ENCODE data around the gene LRRC30. TPM values are rescaled to one million over a fixed set of nuclear protein-coding genes. Genes with fewer than 3 reads are reported as not detected.
A peak's percentile ranks its signal among the peaks of the same experiment; 100 is the strongest.

LRRC30 gene
- total RNA-seq: not detected
- polyA plus RNA-seq: not detected
- long read RNA-seq, donor 1: 0 reads
- long read RNA-seq, donor 2: 0 reads
- long read RNA-seq, donor 3: 0 reads

- intact Hi-C loops (cut with DNase I): no loop called here
- no peaks in the 10 kb centered on the region for H3K27me3 ChIP-seq
- no peak for TF ChIP-seq CTCF (IDR thresholded peaks at IDR 0.05)
- no peak for TF ChIP-seq POLR2A (IDR thresholded peaks at IDR 0.05)
- ATAC-seq (no peak), DNase-seq (no peak)
- no peaks in the 10 kb centered on the region for H3K36me3 ChIP-seq
- H3K4me3 ChIP-seq: no peak within 1 kb of the TSS
- H3K4me1 ChIP-seq: peaks cover 0 to 41% (median 9%) of the 10 kb centered on the region in 12 donors
- 84 to 91% (median 89%) methylated on average over 13 of the region's 13 CpGs for WGBS, 4 donors
- H3K9me3 ChIP-seq: no peaks in the 10 kb centered on the region
- peak within 1 kb of the TSS in 1 of 12 donors; percentile 36 for H3K27ac ChIP-seq
Measured at GRCh38 chr18:7230626-7231349, at the start of gene LRRC30. TSS of gene LRRC30 (plus strand) at chr18:7231089. CDS start at chr18:7231139, 50 bp downstream.

- no peak for TF ChIP-seq CTCF (IDR thresholded peaks at IDR 0.05)
- no peak for TF ChIP-seq POLR2A (IDR thresholded peaks at IDR 0.05)
- Histone ChIP-seq H3K9me3 (peaks cover 0 to 6% (median 0%) of the 10 kb centered on the region in 12 donors), H3K4me1 (no peaks in the 10 kb centered on the region), H3K27ac (no peak overlapping the region), H3K36me3 (no peaks in the 10 kb centered on the region), H3K27me3 (no peaks in the 10 kb centered on the region), H3K4me3 (no peak overlapping the region)
- DNase-seq (no peak), ATAC-seq (no peak)
- WGBS, 4 donors: 94 to 97% (median 96%) methylated on average over 3 of the region's 3 CpGs
- intact Hi-C loops (cut with DNase I): no loop called here
Measured at GRCh38 chr18:7185701-7186100, 45.2 kb upstream of the LRRC30 start.

GRCh38 chr18:7190547-7191156 lies 40.2 kb upstream of the LRRC30 start:
- Histone ChIP-seq H3K4me1 (no peaks in the 10 kb centered on the region), H3K4me3 (no peak overlapping the region), H3K27me3 (no peaks in the 10 kb centered on the region), H3K36me3 (no peaks in the 10 kb centered on the region), H3K27ac (no peak overlapping the region), H3K9me3 (peaks cover 0 to 4% (median 0%) of the 10 kb centered on the region in 12 donors)
- no peak for ATAC-seq
- no peak for DNase-seq
- intact Hi-C loops (cut with DNase I): no loop called here
- TF ChIP-seq CTCF (IDR thresholded peaks at IDR 0.05): no peak
- TF ChIP-seq POLR2A (IDR thresholded peaks at IDR 0.05): no peak
- 73 to 86% (median 83%) methylated on average over 2 of the region's 2 CpGs for WGBS, 4 donors

- H3K4me3 ChIP-seq: no peak overlapping the region
- H3K9me3 ChIP-seq: no peaks in the 10 kb centered on the region
- WGBS, 4 donors: 72 to 95% (median 92%) methylated on average over 2 of the region's 2 CpGs
- TF ChIP-seq POLR2A (IDR thresholded peaks at IDR 0.05) (no peak), CTCF (IDR thresholded peaks at IDR 0.05) (no peak)
- no peaks in the 10 kb centered on the region for H3K36me3 ChIP-seq
- ATAC-seq: no peak
- H3K27me3 ChIP-seq: no peaks in the 10 kb centered on the region
- no peak for DNase-seq
- intact Hi-C loops (cut with DNase I): no loop called here
- H3K27ac ChIP-seq: no peak overlapping the region
- no peaks in the 10 kb centered on the region for H3K4me1 ChIP-seq
Measured at GRCh38 chr18:7191736-7192135, 39.2 kb upstream of the LRRC30 start.
